ELF-1 (cell line): ENCODE data around the gene OR2D3.
"Not testable (repeated sequence)": the region's sequence is repeated elsewhere in the genome, so short reads cannot be mapped to it uniquely, and the experiment has no call there.

Experiments
- DNase-seq: peaks from one replicate; pipeline ENCODE4 v3.0.0-alpha.2; 2016; ENCODE audit warnings: low read depth, low spot score

Gene OR2D3, protein sequence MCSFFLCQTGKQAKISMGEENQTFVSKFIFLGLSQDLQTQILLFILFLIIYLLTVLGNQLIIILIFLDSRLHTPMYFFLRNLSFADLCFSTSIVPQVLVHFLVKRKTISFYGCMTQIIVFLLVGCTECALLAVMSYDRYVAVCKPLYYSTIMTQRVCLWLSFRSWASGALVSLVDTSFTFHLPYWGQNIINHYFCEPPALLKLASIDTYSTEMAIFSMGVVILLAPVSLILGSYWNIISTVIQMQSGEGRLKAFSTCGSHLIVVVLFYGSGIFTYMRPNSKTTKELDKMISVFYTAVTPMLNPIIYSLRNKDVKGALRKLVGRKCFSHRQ

GRCh38 chr11:6920702-6921101 is at the start of gene OR2D3:
Gene OR2D3 (plus strand): TSS chr11:6921002. CDS start chr11:6921002, 0 bp downstream.
- DNase-seq: no peak

DNA sequence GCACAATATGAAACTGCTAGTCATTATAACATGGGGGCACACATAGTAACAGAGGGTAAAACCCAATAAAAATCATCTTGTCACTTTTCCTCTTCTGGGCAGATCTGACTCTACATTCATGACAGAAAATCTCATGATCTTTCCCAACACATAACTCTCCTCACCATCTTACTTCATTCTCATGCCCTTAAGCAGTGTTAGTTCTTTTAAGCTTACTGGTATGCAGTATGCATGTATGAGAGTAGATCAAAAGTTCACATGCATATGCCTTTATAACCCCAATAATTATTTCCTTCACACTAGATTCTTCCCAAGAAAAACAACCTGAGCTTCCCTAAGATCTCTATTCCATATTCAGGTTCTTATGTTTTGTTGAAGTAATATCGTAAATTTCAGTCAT is 49.5 kb upstream of the OR2D3 start:
- no peak for DNase-seq

DNA sequence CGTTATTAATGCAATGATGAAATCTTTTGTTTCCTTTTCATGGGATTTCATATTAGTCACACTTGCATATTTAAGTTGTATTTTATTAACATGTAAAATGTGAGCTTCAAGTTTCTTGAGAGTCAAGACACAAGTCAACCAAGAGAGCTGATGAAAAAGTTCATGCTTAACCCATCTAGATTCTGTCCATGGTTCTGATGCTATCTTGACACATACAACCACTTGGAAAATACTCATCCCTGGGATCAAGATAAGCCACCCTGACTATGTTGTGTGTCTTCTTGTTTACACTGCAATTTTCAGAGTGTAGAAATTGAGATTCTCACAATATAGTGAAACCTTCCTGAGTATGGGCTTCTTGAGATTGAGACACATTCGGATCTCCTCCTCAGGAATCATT is 45.0 kb upstream of the OR2D3 start:
- no peak for DNase-seq

DNA sequence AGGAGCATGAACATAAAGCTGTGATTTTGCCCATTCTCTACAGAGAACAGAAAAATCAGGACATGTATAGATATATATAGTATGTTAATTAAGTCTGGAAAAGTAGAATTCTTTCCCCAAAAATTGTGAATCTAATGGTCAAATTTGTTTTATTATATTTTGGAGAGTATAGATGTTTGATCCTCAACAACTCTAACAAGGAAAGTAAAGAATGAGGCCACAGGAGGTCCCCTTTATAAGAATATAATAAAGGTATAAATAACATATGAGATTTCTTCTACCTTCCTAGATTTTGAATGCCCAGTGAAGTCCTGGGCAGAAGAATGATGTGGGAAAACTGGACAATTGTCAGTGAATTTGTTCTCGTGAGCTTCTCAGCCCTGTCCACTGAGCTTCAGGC is 44.5 kb upstream of the OR2D3 start, which contains the start of gene OR10A4:
Gene OR10A4, plus strand, starts transcription at position 301 of the 400 bp plus-strand sequence. Its CDS starts 23 bp downstream, at position 324.
- no peak for DNase-seq

- no peak for DNase-seq
Observed at GRCh38 chr11:6876914-6877313, 43.9 kb upstream of the OR2D3 start.

DNA sequence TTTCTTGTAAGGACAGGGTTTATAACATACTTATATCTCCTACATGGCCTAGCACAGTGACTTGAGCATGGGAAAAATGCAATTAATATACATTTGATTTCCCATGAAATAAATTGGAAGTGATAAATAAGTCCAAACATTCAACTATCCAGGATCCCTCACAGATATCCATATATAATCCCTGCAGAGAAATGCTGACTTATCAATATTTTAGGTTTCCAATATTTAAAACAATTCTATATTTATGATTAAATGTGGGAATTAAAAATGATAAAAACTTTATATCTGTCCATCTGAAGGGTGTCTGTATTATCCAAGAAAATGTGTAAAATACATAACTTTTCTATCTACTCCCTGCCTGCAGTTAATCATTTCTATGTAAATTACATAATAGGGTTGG is 38.1 kb upstream of the OR2D3 start:
- no peak for DNase-seq

GRCh38 chr11:6887711-6888110 is 33.1 kb upstream of the OR2D3 start:
- DNase-seq: not testable (repeated sequence)

DNA sequence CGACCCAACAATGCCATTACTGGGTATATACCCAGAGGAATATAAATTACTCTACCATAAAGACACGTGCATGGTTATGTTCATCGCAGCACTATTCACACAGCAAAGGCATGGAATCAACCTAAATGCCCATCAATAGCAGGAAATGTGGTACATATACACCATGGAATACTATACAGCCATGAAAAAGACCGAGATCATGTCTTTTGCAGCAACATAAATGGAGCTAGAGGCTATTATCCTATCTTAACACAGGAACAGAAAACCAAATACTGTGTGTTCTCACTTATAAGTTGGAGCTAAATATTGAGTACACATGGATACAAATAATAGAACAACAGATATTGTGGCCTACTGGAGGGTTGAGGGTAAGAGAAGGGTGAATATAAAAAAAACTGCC is 32.0 kb upstream of the OR2D3 start:
- DNase-seq: no peak

GRCh38 chr11:6889835-6890234 is 31.0 kb upstream of the OR2D3 start:
- no peak for DNase-seq

GRCh38 chr11:6892400-6892799 is 28.4 kb upstream of the OR2D3 start, which contains the start of gene OR2D2:
Gene OR2D2 (minus strand): TSS chr11:6892500. CDS start chr11:6892500, 0 bp downstream.
- DNase-seq: no peak

DNA sequence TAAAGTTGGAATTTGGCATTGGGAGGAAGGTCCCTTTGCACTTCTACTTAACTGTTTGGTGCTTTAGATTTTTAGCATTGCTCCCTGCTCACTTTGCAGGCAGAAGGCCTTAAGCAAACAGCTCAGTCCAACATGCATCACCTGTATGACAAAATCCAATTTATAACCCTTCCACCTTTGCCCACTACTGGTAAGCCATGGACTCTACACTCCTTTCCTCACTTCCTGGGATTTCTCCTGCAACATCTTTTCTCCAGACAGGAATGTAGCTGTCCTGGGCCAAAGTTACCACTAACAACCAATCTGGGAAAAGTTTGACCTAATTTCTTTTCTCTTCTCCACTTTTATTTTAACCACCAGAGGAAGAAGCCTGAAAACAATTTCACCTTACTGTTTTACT is 26.7 kb upstream of the OR2D3 start:
- DNase-seq: peak; percentile 2

- DNase-seq: no peak
Observed at GRCh38 chr11:6895010-6895409, 25.8 kb upstream of the OR2D3 start.

DNA sequence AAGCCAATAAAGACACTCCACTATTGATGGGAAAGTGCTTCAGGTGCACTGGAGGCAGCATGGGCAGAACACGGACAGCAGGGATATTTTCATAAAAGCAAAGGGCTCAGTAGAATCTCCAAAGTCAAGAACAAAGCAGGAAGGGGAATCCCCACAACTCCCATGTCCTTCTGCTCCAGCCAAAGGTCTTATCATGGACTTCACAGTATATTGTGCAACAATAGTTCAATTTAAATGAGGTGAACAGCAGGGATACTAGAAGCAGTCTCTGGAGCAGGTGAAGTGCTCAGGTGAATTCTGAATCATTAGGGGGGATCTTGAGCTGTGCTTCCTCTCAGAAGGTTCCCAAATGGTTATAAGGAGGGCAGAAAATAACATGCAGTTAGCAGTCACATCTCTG is 21.9 kb upstream of the OR2D3 start:
- DNase-seq: no peak

DNA sequence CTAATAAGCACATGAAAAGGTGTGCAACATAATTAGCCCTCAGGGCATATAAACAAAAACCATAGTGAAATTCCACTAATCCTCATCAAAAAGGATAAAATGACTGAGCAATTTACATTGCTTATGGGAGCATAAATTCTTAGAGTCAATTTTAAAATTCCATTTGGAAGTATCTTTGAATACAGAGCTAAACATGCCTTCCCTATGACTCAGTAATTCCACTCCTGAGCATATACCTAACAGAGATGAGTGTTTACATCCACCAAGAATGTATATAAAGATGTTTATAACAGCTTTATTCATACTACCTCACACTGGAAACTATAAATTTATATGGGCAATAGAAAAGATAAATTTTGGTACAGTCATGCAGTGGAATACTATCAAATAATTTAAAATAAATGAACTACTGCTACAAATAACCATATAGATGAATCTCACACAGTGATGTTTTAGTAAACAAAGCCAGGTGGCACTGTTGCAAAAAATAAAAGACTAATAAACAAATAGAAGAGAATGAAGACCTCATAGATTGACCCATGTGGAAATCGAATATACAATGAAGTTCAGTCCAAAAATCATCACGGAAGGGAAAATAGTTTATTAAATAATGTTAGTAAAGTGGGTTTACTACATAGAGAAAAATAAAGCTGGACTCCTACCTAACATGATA is 20.3 kb upstream of the OR2D3 start:
- no peak for DNase-seq

- not testable (repeated sequence) for DNase-seq
Observed at GRCh38 chr11:6904804-6905203, 16.0 kb upstream of the OR2D3 start.

- no peak for DNase-seq
Observed at GRCh38 chr11:6911378-6911777, 9.4 kb upstream of the OR2D3 start.

DNA sequence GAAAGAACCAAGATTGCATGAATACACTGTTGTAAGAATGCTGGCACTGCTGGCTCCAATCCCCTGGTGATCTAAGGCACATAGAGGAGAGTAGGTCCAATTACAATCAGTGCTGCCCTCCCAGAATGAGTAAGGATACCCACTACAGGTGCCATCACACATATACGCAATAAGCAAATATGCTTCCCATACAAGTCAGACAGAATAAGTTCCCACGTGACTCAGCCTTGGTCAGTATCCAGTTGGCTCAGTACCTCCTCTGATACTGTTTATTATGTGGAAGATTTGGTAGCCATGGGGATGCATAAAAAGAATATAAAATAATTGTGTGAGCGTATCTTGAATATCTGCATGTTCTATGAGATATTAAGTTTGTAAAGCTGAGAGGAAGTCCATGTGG is 8.9 kb upstream of the OR2D3 start:
- no peak for DNase-seq

GRCh38 chr11:6919698-6920097 is 1.1 kb upstream of the OR2D3 start:
- no peak for DNase-seq

GRCh38 chr11:6925007-6925577 is 4.3 kb downstream of the OR2D3 start:
- no peak for DNase-seq

- DNase-seq: peak; percentile 34
Observed at GRCh38 chr11:6925636-6926207, 4.9 kb downstream of the OR2D3 start.

DNA sequence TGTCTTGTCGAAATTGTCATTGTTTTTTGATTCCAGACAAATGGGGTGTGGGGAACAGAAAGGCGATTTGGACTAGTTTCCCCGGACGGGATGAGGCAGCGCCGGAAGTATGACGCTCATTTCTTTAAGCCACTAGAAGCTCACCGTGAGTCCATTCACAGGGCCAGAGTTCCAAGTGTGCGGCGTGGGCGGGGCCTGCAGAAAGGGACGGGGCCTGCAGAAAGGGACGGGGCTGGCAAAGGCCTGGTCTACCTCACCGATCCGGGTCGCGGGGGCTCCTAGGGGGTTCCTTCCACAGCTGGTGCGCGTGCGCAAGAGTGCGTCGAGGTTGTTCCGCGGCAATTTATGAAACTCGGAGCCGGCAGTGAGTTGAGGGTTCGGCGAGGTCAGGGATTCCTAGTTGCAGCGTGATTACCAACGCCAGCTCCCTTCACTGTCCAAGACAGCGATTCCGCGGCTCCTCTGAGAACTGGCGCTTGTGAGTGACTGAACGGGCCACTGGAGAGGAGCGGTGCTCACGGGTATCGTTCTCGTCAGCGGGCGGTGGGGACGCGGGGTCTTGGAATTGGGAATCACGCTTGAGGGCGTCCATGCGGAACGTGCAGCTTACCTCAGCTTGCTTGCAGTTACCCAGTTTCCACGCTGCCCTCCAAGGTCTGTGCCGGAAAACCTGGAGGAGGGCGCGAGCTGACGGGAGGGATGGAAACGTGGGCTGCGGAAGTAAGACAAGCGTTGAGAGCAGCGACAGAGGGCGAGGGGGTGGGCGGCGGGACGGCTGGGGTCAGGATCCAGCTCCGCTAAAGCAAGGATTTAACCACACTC is 5.6 kb downstream of the OR2D3 start, which contains the start of gene ZNF215:
Gene ZNF215, plus strand, starts transcription at position 219 of the 822 bp plus-strand sequence. CDS start 5,847 bp downstream, outside the sequence.
- peak; percentile 92 for DNase-seq
